Astrocyte of the spinal cord (primary cell): ENCODE results near the gene BMPR2.
A peak's percentile ranks its signal among the peaks of the same experiment; 100 is the strongest.
"Not testable (repeated sequence)": the region's sequence is repeated elsewhere in the genome, so short reads cannot be mapped to it uniquely, and the experiment has no call there.

Source experiments
- DNase-seq: peaks from one replicate; pipeline ENCODE4 v3.0.0; 2011; ENCODE audit warnings: low read depth, low spot score
- H3K4me3 ChIP-seq: 2 replicates; pipeline ENCODE4 v1.5.1; 2011; ENCODE audit warnings: low read depth, mild to moderate bottlenecking, low read length, moderate library complexity
- in situ Hi-C: cut with HindIII; loops from 2 replicates; pipeline ENCODE4 v1.10.0; 2017; ENCODE audit warnings: low sequenced_read_pairs
- TF ChIP-seq, protein P1 (sequence below): IDR thresholded peaks from 2 replicates; pipeline ENCODE4 v1.5.1; 2012; ENCODE audit warnings: low read depth, mild to moderate bottlenecking, low read length, inconsistent platforms

Gene BMPR2

GRCh38 chr2:202494300-202495229 is 118.4 kb downstream of the BMPR2 start:
- DNase-seq: peak; percentile 66
- H3K4me3 ChIP-seq: no peak overlapping the region
- TF ChIP-seq, protein P1, sequence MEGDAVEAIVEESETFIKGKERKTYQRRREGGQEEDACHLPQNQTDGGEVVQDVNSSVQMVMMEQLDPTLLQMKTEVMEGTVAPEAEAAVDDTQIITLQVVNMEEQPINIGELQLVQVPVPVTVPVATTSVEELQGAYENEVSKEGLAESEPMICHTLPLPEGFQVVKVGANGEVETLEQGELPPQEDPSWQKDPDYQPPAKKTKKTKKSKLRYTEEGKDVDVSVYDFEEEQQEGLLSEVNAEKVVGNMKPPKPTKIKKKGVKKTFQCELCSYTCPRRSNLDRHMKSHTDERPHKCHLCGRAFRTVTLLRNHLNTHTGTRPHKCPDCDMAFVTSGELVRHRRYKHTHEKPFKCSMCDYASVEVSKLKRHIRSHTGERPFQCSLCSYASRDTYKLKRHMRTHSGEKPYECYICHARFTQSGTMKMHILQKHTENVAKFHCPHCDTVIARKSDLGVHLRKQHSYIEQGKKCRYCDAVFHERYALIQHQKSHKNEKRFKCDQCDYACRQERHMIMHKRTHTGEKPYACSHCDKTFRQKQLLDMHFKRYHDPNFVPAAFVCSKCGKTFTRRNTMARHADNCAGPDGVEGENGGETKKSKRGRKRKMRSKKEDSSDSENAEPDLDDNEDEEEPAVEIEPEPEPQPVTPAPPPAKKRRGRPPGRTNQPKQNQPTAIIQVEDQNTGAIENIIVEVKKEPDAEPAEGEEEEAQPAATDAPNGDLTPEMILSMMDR: no peak
- in situ Hi-C loops: no loop called here

DNA sequence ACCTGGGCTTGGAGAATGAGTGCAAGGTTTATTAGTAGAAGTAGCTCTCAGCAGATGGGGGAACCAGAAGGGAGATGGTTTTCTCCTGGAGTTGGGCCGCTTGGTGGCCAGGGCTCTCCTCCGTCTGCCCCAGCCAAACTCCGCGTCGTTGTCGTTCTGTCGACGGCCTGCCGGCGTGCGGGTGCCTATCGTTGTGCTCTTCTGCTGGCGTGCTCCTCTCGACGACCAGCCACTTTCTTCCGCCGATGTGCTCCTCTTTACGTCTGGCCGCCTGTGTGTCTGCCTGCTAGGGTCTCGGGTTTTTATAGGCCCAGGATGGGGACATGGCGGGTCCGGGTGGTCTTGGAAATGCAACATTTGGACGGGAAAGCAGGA is 119.1 kb downstream of the BMPR2 start:
- TF ChIP-seq, protein P1: no peak
- H3K4me3 ChIP-seq: no peak overlapping the region
- DNase-seq: no peak
- in situ Hi-C loops: no loop called here

GRCh38 chr2:202496835-202497472 is 120.8 kb downstream of the BMPR2 start:
- in situ Hi-C loops, H3K4me3 ChIP-seq, DNase-seq: not testable (repeated sequence)

DNA sequence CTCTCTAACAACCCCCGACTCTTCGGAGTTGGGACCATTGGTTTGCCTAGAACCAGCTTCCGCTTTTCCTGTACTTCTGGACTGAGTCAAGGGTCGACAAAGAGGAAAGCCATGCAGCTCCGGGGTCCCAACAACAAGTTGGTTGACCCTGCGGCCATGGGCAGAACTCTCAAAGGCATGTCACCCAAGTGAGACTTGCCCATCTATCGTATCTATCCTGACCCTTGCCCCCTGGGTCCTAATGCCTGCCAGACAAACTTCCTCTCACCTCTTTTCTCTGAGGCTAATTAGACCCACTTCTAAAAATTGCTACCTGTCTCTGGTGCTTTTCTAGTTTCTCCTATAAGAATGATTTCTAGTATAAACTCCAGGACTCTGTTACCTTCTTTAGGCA is 121.3 kb downstream of the BMPR2 start:
- DNase-seq, H3K4me3 ChIP-seq, in situ Hi-C loops: not testable (repeated sequence)

DNA sequence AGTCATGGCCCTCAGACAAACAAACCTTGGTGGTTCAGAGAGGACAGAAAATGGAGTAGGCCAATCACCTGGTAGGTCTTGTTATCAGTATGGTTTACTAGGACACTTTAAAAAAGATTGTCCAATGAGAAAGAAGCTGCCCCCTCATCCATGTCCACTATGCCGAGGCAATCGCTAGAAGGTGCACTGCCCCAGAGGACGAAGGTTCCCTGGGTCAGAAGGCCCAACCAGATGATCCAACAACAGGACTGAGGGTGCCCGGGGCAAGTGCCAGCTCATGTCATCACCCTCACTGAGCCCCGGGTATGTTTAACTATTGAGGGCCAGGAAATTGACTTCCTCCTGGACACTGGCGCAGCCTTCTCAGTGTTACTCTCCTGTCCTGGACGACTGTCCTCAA is 123.7 kb downstream of the BMPR2 start:
- DNase-seq, in situ Hi-C loops, H3K4me3 ChIP-seq: not testable (repeated sequence)

DNA sequence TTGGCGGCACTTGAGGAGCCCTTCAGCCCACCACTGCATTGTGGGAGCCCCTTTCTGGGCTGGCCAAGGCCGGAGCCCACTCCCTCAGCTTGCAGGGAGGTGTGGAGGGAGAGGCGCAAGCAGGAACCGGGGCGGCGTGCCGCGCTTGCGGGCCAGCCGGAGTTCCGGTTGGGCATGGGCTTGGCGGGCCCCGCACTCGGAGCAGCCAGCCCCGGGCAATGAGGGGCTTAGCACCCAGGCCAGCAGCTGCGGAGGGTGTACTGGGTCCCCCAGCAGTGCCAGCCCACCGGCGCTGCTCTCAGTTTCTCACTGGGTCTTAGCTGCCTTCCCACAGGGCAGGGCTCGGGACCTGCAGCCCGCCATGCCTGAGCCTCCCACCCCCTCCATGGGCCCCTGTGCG is 127.1 kb downstream of the BMPR2 start:
- H3K4me3 ChIP-seq, DNase-seq, in situ Hi-C loops: not testable (repeated sequence)

- DNase-seq: peak; percentile 4
- H3K4me3 ChIP-seq: no peak overlapping the region
- TF ChIP-seq, protein P1: no peak
- in situ Hi-C loops: no loop called here
Measured at GRCh38 chr2:202508686-202509085, 132.6 kb downstream of the BMPR2 start.

- TF ChIP-seq, protein P1: no peak
- in situ Hi-C loops: no loop called here
- no peak for DNase-seq
- H3K4me3 ChIP-seq: no peak overlapping the region
Measured at GRCh38 chr2:202510911-202511310, 134.8 kb downstream of the BMPR2 start.
